HFFc6 (cell line): ENCODE data around the gene PRDM1. TPM values are rescaled to one million over a fixed set of nuclear protein-coding genes. Genes with fewer than 3 reads are reported as not detected.

Source experiments
- DNase-seq: peaks from one replicate; pipeline ENCODE4 v3.0.0-alpha.2; 2018
- H3K27ac Mint-ChIP-seq: 2 replicates; pipeline ENCODE4 v1.8.0; 2020; ENCODE audit warnings: mild to moderate bottlenecking, mixed read lengths
- H3K27me3 Mint-ChIP-seq: 2 replicates; pipeline ENCODE4 v1.8.0; 2021; ENCODE audit warnings: mild to moderate bottlenecking, moderate library complexity, mixed read lengths; ENCODE audit not compliant: insufficient read depth
- H3K36me3 Mint-ChIP-seq: 2 replicates; pipeline ENCODE4 v1.8.0; 2021; ENCODE audit warnings: low read depth, mixed read lengths
- H3K4me1 Mint-ChIP-seq: 2 replicates; pipeline ENCODE4 v1.8.0; 2020; ENCODE audit warnings: low read depth, mixed read lengths
- H3K4me3 Mint-ChIP-seq: 2 replicates; pipeline ENCODE4 v1.8.0; 2020; ENCODE audit warnings: mild to moderate bottlenecking, moderate library complexity, mixed read lengths
- H3K9me3 Mint-ChIP-seq: 2 replicates; pipeline ENCODE4 v1.8.0; 2020; ENCODE audit warnings: mild to moderate bottlenecking, mixed read lengths
- total RNA-seq, 6 experiments: library from RNA; stranded (reverse); fragmentation: NEBNext Ultra II Directional; extraction: Animal tissue kit (Norgen Biotek cat#: 25700); gene quantifications; 2 replicates in 1 of 6; 3 replicates in 5 of 6; pipeline ENCODE4 v1.2.3, GENCODE V29; 2021
- TF ChIP-seq, protein P1 (sequence below): fragments of 200-600 bp; sonication (generic); IDR thresholded peaks from 2 replicates; pipeline ENCODE4 v1.5.0; 2021; ENCODE audit warnings: antibody characterized with exemption, mild to moderate bottlenecking

Gene PRDM1
- total RNA-seq, 6 experiments from 2014 or later, result 8.4 to 12.3 (median 10.3) TPM

- H3K27me3 Mint-ChIP-seq, result peaks cover 3% of the 10 kb centered on the region; the same call in 1 of the 2 replicates
- peaks cover 4% of the 10 kb centered on the region for H3K4me1 Mint-ChIP-seq
- DNase-seq, result no peak
- H3K4me3 Mint-ChIP-seq, result no peak overlapping the region
- H3K9me3 Mint-ChIP-seq, result no peaks in the 10 kb centered on the region
- no peak overlapping the region for H3K27ac Mint-ChIP-seq
- H3K36me3 Mint-ChIP-seq, result no peaks in the 10 kb centered on the region
- TF ChIP-seq, protein P1, sequence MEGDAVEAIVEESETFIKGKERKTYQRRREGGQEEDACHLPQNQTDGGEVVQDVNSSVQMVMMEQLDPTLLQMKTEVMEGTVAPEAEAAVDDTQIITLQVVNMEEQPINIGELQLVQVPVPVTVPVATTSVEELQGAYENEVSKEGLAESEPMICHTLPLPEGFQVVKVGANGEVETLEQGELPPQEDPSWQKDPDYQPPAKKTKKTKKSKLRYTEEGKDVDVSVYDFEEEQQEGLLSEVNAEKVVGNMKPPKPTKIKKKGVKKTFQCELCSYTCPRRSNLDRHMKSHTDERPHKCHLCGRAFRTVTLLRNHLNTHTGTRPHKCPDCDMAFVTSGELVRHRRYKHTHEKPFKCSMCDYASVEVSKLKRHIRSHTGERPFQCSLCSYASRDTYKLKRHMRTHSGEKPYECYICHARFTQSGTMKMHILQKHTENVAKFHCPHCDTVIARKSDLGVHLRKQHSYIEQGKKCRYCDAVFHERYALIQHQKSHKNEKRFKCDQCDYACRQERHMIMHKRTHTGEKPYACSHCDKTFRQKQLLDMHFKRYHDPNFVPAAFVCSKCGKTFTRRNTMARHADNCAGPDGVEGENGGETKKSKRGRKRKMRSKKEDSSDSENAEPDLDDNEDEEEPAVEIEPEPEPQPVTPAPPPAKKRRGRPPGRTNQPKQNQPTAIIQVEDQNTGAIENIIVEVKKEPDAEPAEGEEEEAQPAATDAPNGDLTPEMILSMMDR, result no peak
These were observed 39.9 kb upstream of the PRDM1 start for GRCh38 chr6:106046116-106046853.

GRCh38 chr6:106046854-106047200 lies 39.3 kb upstream of the PRDM1 start:
- DNase-seq, result no peak
- peaks cover 3% of the 10 kb centered on the region; the same call in 1 of the 2 replicates for H3K27me3 Mint-ChIP-seq
- TF ChIP-seq, protein P1, result no peak
- no peak overlapping the region for H3K4me3 Mint-ChIP-seq
- no peaks in the 10 kb centered on the region for H3K36me3 Mint-ChIP-seq
- no peaks in the 10 kb centered on the region for H3K4me1 Mint-ChIP-seq
- H3K9me3 Mint-ChIP-seq, result no peaks in the 10 kb centered on the region
- H3K27ac Mint-ChIP-seq, result no peak overlapping the region

GRCh38 chr6:106048336-106048735 lies 37.8 kb upstream of the PRDM1 start:
- Mint-ChIP-seq H3K4me3 (no peak overlapping the region), H3K4me1 (no peaks in the 10 kb centered on the region), H3K36me3 (no peaks in the 10 kb centered on the region), H3K9me3 (no peaks in the 10 kb centered on the region), H3K27me3 (peaks cover 3% of the 10 kb centered on the region; the same call in 1 of the 2 replicates), H3K27ac (no peak overlapping the region)
- no peak for DNase-seq
- TF ChIP-seq, protein P1, result no peak

DNA sequence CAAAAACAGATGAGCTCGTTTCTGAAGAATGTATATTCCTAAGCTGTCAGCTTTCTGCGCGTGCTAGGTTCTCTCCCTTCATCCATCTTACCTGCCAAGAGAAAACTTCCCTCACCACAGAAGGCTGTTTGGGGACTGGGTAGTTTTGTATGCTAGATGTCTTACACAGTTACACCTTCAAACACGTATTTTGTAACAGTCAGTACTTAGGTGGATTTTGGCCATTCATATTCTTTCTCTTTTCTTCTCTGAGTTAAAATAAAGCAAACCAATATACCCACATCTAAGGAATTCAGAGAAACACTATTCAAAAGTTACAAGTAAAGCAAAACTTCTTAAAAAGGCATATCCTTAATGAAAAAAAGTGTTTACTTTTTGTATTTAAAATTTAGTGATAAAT lies 35.6 kb upstream of the PRDM1 start:
- Mint-ChIP-seq H3K36me3 (no peaks in the 10 kb centered on the region), H3K4me1 (no peaks in the 10 kb centered on the region), H3K9me3 (no peaks in the 10 kb centered on the region), H3K27me3 (peaks cover 3% of the 10 kb centered on the region; the same call in 1 of the 2 replicates), H3K27ac (no peak overlapping the region), H3K4me3 (no peak overlapping the region)
- no peak for DNase-seq
- TF ChIP-seq, protein P1, result no peak

GRCh38 chr6:106051226-106051625 lies 34.9 kb upstream of the PRDM1 start:
- H3K9me3 Mint-ChIP-seq, result no peaks in the 10 kb centered on the region
- no peaks in the 10 kb centered on the region for H3K4me1 Mint-ChIP-seq
- TF ChIP-seq, protein P1, result no peak
- no peak overlapping the region for H3K27ac Mint-ChIP-seq
- H3K4me3 Mint-ChIP-seq, result no peak overlapping the region
- DNase-seq, result no peak
- peaks cover 3% of the 10 kb centered on the region; the same call in 1 of the 2 replicates for H3K27me3 Mint-ChIP-seq
- H3K36me3 Mint-ChIP-seq, result no peaks in the 10 kb centered on the region
